COLO668 (cell line): ENCODE measurements around the gene RNF8.
"Not testable (repeated sequence)": the region's sequence is repeated elsewhere in the genome, so short reads cannot be mapped to it uniquely, and the experiment has no call there.

Experiments used
- DNase-seq: peaks from one replicate; lab custom pipeline; 2025; ENCODE audit not compliant: unreplicated experiment; lab: John Stamatoyannopoulos, UW

Gene RNF8

DNA sequence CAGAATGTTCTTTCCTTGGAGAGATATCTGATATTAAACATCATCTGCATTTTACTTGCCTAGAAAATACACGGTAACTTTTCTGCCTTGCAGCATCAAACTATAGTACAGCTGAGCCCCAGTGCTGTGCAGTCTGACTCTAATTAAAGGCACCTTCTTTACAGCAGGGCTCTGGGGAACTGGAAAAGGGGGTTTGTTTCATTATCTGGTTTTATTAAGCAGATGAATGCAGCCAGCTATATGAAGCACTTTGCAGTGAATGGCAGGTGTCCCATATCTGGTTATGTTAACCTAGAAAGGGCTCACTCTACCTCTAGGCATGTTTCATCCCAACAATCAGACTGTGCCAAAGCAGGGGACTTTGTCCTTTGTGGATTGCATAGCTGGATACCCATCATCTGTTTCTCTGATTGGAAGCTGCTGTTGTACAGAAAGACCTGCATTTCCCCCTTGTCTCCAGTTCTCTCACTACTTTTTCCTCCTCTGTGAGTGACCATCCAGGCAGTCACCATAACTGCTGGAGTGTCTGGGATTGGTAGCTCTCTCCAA lies 39.7 kb downstream of the RNF8 start:
- DNase-seq: no peak

DNA sequence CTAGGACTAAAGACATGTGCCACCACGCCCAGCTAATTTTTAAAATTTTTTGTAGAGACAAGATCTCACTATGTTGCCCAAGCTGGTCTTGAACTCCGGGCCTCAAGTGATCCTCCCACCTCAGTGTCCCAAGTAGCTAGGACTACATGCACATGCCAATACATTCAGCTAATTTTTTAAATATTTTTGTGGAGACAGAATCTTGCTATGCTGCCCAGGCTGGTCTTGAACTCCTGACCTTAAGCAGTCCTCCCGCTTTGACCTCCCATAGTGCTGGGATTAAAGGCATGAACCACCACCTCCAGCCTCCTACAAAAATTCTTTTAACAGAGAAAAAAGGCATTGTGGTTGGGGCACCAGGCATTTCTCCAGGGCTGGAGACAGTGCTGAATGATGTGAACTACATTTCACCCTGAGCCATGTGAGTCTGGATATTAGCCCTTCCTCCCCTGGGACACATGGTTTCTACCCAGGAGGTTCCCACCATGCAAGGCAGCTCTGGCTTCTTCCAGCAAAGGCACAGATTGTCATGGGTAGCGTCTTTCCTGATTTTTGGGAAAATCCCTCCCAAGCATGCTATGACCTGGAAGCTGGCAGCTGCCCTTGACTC lies 42.9 kb downstream of the RNF8 start:
- no peak for DNase-seq

DNA sequence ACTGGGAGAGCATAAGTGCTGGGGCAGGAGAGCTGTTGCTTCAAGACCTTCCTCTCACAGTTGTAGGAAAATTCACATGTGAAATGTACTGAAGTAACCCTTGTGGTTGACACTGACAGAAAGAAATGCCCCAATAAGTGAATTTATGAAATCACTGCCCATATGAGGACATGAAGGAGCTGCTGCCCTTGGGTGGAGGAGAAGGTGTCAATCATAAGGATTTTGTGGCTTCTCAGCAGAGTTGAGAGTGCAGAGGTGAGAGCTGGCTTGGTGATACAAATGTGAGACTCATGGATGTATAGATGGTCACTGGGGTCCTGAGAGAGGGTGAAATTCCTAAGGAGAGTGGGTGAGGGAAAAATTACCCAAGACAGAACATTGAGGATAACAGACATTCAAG lies 45.3 kb downstream of the RNF8 start:
- no peak for DNase-seq

DNA sequence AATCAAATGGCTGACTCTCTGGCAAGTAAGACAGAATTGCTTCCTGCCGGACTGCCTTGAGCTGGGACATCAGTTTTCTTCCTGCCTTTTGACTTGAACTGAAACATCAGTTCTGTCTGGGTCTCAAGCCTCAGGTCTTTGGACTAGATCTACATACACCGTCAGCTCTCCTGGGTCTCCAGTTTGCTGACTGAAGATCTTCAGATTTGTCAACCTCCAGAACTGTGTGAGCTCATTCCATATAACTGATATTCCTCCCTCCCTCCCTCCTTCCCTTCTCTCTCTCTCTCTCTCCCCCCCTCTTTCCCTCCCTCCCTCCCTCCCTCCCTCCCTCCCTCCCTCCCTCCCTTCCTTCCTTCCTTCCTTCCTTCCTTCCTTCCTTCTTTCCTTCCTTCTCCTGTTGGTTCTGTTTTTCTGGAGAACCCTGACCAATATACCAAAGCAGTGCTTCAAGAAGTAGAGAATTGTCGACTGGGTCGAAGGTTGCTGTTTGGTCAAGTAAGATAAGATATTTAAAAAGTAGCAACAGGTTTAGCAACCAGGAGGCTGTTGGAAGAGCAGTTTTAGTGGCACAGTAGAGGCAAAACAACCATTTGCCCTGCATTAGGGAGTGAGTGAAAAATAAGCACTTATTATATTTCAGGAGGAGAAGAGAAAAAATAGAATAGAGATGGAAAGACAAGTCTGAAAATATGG lies 46.2 kb downstream of the RNF8 start:
- DNase-seq: no peak

DNA sequence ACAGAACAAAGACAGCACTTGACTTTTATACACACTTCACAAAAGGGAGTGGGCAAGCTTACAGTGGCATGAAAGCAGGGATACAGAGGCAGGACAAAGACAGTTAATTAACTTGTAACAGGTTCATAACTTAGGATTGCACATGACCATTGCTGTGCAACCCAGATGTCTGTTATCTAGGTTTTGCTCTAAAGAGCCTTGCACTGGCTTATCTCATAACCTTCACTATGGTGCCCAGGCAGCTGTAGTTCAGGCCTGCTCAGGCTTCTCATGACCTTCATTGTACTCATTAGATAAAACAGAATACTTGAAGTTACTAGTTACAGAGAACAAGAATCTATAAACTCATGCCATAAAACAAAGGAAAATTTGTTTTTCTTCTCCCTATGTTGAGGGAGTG lies 47.9 kb downstream of the RNF8 start:
- not testable (repeated sequence) for DNase-seq

DNA sequence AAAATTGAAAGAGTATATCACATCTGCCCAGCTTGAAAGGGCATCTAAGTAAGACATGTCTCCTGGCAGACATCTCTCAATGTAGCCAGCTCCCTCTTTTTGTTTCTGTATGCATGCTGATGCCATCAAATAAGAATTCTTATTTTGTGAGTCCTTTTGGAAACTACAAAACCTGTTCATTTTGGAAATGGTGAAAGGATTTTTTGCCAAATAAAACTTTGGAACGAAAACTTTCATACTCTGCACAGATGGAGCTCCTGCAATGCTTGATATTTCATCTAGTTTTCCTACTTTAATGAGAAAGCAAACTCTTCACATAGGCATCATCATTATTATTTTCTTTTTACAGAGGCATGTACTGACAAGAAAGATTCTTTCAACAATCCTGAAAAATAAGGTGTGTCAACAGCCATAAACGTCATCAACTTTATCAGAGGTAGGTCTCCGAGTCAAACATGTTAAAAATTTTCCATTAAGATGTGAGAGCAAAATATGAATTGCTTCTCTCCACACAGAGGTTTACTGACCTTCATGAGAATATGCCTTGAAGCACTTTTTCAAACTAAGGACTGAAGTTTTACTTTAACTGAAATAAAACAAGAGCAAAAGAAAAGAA lies 53.1 kb downstream of the RNF8 start:
- DNase-seq: no peak

DNA sequence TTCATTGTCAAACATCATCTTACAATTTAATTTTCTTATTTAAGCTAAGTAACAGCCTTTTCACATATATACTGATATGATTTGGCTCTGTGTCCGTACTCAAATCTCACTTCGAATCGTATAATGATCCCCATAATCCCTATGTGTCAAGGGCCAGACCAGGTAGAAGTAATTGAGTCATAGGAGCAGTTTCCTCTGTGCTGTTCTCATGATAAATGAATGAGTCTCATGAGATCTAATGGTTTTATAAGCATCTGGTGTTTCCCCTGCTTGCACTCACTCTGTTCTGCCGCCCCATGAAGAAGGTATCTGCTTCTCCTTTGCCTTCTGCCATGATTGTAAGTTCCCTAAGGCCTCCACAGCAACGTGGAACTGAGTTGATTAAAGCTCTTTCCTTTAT lies 54.2 kb downstream of the RNF8 start:
- no peak for DNase-seq

DNA sequence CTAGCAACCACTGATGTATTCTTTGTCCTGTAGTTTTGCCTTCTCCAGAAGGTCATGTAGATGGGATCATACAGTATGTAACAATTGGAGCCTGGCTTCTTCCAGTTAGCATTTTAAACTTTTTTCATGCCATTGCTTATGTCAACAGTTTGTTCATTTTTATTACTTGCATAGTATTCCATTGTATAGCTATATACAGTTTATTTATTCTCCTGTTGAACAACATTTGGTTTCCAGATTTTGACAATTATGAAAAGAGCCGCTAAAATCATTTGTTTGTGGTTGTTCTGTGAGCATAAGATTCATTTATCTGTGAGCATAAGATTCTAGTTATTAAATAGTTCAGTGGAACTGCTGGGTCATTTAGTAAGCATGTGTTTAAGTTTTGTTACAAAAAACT lies 55.7 kb downstream of the RNF8 start:
- DNase-seq: no peak

DNA sequence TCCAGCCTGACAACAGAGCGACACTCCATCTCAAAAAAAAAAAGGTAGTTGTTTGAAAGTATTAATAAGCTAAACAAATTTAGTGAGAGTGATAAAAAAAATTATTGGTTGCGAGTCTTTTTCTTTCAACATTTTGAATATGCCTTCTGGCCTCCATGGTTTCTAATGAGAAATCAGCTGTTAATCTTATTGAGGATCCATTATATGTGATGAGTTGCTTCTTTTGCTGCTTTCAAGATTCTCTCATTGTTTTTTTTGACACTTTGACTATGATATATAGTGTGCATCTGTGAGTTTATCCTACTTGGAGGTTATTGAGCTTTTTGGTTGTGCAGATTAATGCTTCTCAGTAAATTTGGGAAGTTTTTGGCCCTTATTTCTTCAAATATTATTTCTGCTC lies 63.6 kb downstream of the RNF8 start:
- DNase-seq: no peak

DNA sequence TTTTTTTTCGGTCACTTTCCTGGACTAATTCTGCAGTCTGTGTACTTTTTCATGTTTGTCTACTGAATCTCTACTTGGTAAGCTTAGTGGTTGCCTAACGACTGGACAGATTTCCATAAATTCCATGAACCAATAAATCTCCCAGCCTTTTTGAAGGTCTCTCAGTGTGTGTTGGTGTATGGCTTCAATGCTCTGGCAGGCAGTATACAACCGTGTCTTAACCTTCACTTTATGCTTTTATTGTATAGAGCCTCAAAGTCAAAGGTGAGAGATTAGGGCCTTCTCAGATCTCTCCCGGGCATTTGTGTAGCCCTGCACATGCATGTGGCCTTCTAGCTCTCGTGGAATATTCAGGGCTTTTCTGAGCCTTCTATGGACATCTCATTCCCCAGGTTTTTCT lies 64.9 kb downstream of the RNF8 start:
- no peak for DNase-seq

DNA sequence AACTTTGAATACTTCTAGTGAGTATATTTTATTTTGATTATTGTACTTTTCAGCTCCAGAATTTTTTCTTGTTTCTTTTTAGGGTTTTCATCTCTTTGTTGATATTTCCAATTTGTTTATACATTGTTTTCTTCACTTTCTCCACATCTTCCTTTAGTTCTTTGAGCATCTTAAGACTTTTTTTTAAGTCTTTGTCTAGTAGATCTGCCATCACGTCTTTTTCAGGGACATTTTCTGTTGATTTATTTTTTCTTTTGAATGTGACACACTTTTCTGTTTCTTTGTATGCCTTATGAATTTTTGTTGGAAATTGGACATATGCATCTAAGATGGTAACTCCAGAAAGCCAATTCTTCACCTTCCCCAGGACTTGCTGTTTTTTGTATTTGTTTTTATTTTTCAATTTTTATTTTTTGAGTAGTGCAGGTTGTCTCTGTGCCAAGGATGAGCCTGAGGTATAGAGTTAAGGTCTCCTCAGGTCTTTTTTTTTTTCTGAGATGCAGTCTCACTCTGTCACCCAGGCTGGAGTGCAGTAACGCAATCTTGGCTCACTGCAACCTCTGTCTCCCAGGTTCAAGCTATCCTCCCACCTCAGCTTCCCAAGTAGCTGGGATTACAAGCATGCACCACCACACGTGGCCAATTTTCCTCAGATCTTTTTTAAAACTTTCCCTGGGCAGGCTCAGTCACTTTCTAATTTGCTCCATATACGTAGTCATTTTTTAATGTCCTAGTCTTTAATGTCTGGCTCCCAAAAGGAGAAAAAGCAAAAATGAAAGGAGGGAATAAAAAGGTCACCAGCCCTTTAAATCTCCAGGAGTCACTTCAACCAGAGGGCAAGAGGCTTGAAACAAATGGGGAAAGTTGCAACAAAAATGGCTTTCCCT lies 72.5 kb downstream of the RNF8 start:
- no peak for DNase-seq

DNA sequence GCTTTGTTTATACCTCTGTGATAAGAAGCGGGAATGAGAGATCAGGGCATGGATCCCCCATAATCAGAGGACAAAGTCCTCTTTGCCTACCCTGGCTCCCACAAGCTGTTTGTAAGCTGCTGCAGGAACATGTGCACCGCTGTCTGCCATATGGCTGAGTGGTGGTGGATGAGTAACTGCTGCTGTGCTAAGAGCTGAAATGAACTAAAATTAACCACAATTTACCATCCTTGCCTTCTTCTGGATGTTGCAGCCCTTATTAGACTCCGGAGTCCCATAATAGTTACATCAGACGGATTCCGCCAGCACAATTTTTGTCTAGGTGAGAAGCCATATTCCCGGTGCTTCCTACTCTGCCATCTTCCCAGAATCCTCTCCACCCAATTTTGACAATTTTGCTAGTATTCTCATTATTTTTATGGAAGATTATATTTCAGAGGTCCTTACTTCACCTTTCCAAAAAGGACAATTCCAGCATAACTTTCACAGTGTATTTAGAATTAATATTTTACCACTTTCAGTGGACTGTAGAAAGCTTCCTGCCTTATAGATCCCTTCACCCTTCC lies 73.2 kb downstream of the RNF8 start:
- no peak for DNase-seq

DNA sequence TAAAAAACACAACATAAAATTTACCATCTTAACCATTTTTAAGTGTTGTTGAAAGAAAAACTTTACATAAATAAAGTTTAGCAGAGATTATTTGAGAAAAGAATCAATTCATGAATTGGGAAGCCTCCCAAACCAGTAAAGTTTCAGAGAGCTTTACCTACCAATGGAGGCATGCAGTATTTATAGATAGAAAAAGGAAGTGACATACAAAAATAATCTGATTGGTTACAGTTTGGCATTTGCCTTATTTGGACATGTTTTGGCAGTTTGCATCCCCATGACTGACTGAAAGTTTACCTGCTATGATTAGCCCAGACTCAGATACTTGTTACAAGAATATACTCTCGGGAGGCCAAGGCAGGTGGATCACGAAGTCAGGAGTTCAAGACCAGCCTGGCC lies 75.6 kb downstream of the RNF8 start:
- DNase-seq: no peak

DNA sequence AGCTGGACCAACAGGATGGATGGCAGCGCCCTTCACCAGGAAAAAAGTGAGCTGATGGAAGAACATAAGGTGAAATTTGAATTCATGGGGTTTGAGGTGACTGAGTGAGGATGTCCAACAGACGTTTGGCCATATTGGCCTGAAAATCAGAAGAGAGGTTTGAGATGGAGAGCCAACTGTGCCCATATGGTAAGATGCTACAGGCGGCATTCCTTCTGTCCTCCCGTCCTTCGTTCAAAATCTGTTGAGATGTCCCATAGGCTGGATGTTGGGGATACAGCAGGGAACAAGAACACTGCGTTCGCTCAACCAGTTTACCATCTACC lies 78.8 kb downstream of the RNF8 start:
- no peak for DNase-seq

DNA sequence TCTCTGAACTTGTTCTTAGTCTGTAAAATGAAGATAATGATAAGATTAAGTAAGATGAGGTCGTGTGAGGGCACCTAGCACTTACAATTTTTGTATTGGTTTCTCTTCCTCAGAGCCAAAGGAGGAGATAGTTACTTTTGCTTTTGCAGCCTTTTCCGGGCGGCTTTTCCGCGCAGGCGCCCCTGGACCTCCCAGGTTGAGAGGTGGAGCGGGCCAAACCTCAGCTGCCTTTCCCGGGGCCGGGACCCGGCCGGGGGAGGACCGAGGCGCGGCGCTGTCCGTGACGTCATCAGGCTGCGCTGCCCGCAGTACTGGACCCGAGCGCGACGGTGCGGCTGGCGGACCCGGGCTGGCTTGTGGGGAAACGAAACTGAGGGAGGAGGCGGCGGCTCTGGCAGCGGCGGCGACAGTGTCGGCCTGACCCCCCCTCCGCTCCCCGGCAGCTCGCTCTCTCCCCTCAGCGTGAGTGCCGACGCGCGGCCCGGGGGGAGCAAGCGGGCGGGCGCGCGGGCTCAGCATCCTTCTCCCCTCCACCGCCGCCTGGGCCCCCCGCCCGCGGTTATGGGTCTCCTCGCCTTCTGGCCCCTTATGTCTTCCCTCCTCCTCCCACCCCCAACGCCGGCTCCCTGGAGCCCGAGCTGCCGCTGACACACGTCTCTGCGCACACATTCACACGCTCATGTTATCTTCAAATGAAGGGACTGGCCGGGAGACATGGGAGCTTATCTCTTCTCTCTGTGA lies 79.3 kb downstream of the RNF8 start, which contains the start of gene CMTR1:
Gene CMTR1 (plus strand): TSS at position 306 of the 741 bp plus-strand sequence. CDS start 2,409 bp downstream, outside the sequence.
- peak; percentile 89 for DNase-seq

DNA sequence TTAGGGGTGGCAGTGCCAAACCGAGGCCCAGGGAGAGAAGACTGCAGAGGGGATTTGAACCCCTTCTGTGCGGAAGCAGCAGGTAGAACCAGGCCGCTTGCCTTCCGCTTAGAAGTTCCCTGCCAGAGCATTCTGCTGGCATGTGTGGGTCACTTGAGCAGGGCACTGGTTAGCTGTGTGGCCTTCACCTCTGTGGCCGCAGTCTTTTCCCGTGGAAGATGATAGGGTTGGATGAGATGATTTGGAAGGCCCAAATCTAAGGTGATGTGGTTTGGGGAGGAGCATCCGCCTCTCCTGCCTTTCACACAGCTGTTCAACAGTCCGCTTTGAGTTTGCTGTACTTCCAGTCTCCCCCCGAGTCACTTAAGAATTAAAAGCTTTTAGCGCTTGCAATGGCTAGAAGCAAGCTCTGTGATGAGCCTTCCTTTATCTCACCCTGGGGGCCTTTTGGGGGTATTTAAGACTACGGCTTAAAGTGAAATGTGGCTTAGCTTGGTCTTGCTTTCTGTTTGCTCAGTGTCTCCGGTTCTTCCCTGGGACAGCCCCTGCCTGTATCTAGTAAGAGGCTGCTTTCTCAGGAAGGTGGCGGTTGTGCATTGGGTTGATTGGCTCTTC lies 80.0 kb downstream of the RNF8 start:
- DNase-seq: peak; percentile 6

DNA sequence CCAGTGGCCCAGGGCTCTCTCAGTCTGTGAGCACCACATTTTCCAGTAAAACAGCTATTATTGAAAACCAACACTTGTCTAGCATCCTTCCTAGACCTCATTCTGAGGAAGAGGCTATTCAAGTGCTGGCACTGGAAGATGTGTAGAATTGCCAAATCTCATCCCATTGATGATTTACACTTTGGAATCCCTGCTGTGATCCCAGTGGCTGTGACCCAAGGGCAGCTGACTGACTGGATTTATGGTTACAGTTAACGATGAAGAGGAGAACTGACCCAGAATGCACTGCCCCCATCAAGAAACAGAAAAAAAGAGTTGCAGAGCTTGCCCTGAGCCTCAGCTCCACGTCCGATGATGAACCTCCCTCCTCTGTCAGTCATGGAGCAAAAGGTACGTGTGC lies 81.6 kb downstream of the RNF8 start:
- no peak for DNase-seq

DNA sequence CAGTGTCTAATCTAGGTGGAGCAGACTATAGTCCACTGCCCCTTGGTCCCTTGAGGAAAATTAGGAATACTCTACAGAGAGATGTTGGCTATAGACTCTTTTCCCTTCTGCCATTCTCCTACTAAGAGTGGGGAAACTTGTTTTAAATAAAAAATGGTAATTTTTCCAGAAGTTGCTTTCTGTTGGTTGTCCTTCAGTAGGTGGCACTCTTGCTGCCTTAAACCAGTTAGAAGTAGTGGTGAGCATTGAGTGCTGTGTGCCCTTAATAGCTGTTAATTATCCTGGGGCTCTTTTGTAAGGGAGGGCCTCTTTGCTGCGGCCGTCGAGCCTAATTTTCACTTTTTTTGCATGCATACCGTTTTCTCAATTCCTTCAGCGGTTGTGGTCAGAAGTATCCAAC lies 82.0 kb downstream of the RNF8 start:
- DNase-seq: no peak

DNA sequence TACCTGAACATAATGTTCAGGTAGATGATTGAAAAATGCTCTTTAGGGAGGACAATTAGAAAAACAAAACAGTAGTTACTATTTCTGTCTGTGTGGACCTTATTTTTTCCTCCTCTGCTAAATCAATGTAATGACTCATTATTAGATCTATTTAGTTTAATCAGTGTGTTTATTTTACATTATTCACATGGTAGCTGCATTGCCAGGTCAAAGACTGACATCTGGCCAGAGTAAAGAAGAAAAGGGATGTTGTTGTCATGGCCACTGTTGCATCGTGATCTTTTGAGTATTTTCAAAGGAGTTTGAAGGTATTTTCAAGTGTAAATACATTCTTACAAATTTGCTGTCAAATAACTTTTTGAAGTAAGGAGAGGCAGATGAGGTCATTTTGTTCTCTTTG lies 85.1 kb downstream of the RNF8 start:
- no peak for DNase-seq

DNA sequence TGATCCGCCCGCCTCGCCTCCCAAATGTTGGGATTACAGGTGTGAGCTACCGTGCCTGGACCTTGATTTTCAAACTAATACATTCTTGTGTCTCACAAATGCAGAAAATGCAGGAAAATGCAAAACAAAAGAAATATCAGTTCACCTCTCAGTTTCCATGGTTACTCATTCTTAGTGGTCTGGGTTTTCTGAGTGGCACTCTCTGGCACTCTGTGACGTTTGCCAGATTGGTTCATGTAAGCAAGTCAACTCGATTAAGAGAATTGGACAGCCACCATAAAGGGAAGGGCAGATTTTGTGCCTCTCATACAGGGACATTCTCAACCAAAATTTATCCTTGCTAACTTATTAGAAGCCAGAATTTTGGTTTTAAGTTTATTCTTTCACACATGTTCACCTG lies 87.9 kb downstream of the RNF8 start:
- DNase-seq: no peak
